IMR-90 (cell line): ENCODE results near the gene GOLGA8R.
"Not testable (repeated sequence)": the region's sequence is repeated elsewhere in the genome, so short reads cannot be mapped to it uniquely, and the experiment has no call there.

ENCODE experiments used
- CTCF ChIP-seq: conservative IDR thresholded peaks from 2 replicates; pipeline ENCODE4 v1.5.1; 2012; ENCODE audit warnings: mild to moderate bottlenecking, low read depth, low read length, improper control_type of control experiment
- POLR2A ChIP-seq: IDR thresholded peaks from 2 replicates; pipeline ENCODE4 v1.6.1; 2012; ENCODE audit warnings: mild to moderate bottlenecking, low read depth, low read length
- TF ChIP-seq, protein P1 (sequence below): fragments of 150-350 bp; IDR thresholded peaks from 2 replicates; pipeline ENCODE4 v1.6.1; 2016; ENCODE audit warnings: low read depth, mild to moderate bottlenecking, low read length, moderate library complexity, borderline replicate concordance
- TF ChIP-seq, protein P2 (sequence below): fragments of 150-350 bp; IDR thresholded peaks from 2 replicates; pipeline ENCODE4 v1.6.1; 2017; ENCODE audit warnings: mild to moderate bottlenecking, antibody characterized with exemption, low read length, low read depth

GRCh38 chr15:30452702-30453101, 38.6 kb upstream of the GOLGA8R start:
- TF ChIP-seq, protein P1, sequence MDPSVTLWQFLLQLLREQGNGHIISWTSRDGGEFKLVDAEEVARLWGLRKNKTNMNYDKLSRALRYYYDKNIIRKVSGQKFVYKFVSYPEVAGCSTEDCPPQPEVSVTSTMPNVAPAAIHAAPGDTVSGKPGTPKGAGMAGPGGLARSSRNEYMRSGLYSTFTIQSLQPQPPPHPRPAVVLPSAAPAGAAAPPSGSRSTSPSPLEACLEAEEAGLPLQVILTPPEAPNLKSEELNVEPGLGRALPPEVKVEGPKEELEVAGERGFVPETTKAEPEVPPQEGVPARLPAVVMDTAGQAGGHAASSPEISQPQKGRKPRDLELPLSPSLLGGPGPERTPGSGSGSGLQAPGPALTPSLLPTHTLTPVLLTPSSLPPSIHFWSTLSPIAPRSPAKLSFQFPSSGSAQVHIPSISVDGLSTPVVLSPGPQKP: not testable (repeated sequence)
- TF ChIP-seq CTCF, POLR2A: not testable (repeated sequence)
- TF ChIP-seq, protein P2, sequence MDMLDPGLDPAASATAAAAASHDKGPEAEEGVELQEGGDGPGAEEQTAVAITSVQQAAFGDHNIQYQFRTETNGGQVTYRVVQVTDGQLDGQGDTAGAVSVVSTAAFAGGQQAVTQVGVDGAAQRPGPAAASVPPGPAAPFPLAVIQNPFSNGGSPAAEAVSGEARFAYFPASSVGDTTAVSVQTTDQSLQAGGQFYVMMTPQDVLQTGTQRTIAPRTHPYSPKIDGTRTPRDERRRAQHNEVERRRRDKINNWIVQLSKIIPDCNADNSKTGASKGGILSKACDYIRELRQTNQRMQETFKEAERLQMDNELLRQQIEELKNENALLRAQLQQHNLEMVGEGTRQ: not testable (repeated sequence)
